ENCODE results near the gene STAT1.

DNA sequence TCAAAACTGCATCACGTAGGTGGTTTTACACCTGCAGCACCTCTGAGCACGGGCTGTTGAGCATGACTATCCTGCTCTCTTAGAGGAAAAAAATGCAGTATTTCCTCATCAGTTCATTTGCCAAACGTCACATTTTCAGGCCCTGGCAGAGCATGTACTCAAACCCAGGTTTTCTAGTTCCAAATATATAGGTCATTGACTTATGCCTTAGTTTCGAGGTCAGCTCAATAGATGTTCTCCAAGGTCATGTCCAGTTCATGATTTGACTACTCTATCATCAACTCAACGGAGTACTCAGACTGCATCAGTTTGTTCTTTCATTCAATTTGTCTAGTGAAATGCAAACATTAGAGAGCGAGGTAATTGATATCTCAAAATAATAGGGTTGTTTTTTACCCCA lies 39.3 kb upstream of the STAT1 start:
- no peak for TF ChIP-seq STAT5B (CRISPR knock-in tag; IDR thresholded peaks at IDR 0.05)
- TF ChIP-seq, protein P1, sequence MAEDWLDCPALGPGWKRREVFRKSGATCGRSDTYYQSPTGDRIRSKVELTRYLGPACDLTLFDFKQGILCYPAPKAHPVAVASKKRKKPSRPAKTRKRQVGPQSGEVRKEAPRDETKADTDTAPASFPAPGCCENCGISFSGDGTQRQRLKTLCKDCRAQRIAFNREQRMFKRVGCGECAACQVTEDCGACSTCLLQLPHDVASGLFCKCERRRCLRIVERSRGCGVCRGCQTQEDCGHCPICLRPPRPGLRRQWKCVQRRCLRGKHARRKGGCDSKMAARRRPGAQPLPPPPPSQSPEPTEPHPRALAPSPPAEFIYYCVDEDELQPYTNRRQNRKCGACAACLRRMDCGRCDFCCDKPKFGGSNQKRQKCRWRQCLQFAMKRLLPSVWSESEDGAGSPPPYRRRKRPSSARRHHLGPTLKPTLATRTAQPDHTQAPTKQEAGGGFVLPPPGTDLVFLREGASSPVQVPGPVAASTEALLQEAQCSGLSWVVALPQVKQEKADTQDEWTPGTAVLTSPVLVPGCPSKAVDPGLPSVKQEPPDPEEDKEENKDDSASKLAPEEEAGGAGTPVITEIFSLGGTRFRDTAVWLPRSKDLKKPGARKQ (CRISPR knock-in tag; IDR thresholded peaks at IDR 0.05), result no peak

All from K562 (cell line).